Gastroesophageal sphincter (tissue), 3 donors: ENCODE data around the gene TWF2.

Experiments
- EP300 ChIP-seq: sonication (generic); formaldehyde crosslinking; IDR thresholded peaks from one replicate; pipeline ENCODE4 v1.6.1; 2017; ENCODE audit warnings: antibody characterized with exemption, mild to moderate bottlenecking
- POLR2A ChIP-seq, 2 donors: fragments of 450-650 bp; IDR thresholded peaks; one replicate each; pipeline ENCODE4 v1.6.1; 2017; ENCODE audit warnings: antibody characterized with exemption in 2 of 2, mild to moderate bottlenecking in 2 of 2, moderate library complexity in 1 of 2
- TF ChIP-seq, protein P1 (sequence below), 4 experiments: fragments of 200-600 bp in 2 of 4; fragments of 450-650 bp in 2 of 4; sonication (generic) in 1 of 4; IDR thresholded peaks; one replicate each; pipeline ENCODE4 v1.5.1; 2017 to 2019; ENCODE audit warnings: antibody characterized with exemption in 4 of 4, mild to moderate bottlenecking in 2 of 4, moderate library complexity in 2 of 4

DNA sequence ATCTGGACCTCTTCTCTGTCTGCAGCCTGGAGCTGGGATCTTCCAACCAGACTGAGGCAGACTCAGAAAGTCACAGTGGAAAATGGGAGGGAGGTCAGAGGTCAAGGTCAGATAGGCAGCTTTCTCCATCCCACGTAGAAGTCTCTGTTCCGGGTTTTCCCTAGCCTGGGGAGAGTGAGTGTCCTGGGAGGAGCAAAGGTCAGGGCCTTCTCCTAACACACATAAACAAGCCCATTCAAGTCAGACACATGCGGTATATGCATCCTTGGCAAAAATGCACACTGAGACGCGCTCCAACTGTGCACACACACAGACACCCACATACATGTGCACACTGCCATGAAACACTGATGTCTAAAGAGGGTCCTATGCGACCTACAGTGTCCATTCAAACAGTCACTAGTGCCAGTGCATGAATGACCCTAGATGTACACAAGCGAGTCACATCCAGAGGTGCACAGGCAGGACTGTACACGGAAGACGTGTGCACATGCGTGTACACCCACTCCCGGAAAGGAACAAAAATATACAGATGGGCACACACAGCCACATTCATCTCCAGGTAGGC lies 681 bp downstream of the TWF2 start:
- TF ChIP-seq, protein P1, sequence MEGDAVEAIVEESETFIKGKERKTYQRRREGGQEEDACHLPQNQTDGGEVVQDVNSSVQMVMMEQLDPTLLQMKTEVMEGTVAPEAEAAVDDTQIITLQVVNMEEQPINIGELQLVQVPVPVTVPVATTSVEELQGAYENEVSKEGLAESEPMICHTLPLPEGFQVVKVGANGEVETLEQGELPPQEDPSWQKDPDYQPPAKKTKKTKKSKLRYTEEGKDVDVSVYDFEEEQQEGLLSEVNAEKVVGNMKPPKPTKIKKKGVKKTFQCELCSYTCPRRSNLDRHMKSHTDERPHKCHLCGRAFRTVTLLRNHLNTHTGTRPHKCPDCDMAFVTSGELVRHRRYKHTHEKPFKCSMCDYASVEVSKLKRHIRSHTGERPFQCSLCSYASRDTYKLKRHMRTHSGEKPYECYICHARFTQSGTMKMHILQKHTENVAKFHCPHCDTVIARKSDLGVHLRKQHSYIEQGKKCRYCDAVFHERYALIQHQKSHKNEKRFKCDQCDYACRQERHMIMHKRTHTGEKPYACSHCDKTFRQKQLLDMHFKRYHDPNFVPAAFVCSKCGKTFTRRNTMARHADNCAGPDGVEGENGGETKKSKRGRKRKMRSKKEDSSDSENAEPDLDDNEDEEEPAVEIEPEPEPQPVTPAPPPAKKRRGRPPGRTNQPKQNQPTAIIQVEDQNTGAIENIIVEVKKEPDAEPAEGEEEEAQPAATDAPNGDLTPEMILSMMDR (IDR thresholded peaks at IDR 0.05): no peak
- no peak for TF ChIP-seq POLR2A (IDR thresholded peaks at IDR 0.05)
- no peak for TF ChIP-seq EP300
